ENCODE measurements around the gene DUSP10.

Gene DUSP10

DNA sequence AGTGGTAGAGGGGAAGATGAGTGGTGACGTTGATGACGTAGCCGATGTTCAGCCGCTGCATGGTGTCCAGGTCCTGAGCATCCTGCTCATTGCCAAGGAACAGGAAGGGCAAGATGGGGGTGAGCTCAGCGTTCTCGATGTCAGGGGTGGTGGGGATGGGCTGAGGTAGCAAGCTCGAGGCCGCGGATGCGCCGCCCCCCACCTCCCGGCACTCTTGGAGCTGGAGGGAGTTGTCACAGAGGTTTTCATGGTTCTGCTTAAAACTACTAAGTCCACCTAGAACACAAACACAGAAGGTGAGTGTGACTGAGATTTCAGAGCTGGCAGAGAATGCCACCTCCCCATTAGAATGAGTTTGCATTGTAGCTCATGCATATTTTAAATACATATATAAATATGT lies 35.7 kb downstream of the DUSP10 start:
- no peak for TF ChIP-seq ZFX (IDR thresholded peaks at IDR 0.05; ENCODE audit: borderline replicate concordance)
- TF ChIP-seq, protein P1, sequence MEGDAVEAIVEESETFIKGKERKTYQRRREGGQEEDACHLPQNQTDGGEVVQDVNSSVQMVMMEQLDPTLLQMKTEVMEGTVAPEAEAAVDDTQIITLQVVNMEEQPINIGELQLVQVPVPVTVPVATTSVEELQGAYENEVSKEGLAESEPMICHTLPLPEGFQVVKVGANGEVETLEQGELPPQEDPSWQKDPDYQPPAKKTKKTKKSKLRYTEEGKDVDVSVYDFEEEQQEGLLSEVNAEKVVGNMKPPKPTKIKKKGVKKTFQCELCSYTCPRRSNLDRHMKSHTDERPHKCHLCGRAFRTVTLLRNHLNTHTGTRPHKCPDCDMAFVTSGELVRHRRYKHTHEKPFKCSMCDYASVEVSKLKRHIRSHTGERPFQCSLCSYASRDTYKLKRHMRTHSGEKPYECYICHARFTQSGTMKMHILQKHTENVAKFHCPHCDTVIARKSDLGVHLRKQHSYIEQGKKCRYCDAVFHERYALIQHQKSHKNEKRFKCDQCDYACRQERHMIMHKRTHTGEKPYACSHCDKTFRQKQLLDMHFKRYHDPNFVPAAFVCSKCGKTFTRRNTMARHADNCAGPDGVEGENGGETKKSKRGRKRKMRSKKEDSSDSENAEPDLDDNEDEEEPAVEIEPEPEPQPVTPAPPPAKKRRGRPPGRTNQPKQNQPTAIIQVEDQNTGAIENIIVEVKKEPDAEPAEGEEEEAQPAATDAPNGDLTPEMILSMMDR (IDR thresholded peaks at IDR 0.05): no peak
- no peak overlapping the region for H3K27ac ChIP-seq

- H3K27ac ChIP-seq: no peak overlapping the region
- no peak for TF ChIP-seq ZFX (IDR thresholded peaks at IDR 0.05; ENCODE audit: borderline replicate concordance)
- TF ChIP-seq, protein P1 (IDR thresholded peaks at IDR 0.05): no peak
Measured at GRCh38 chr1:221704306-221704705, 37.6 kb downstream of the DUSP10 start.

GRCh38 chr1:221701570-221702186 lies 40.2 kb downstream of the DUSP10 start:
- no peak overlapping the region for H3K27ac ChIP-seq
- TF ChIP-seq ZFX (IDR thresholded peaks at IDR 0.05; ENCODE audit: borderline replicate concordance): no peak
- TF ChIP-seq, protein P1 (IDR thresholded peaks at IDR 0.05): no peak

GRCh38 chr1:221700948-221701347 lies 40.9 kb downstream of the DUSP10 start:
- TF ChIP-seq ZFX (IDR thresholded peaks at IDR 0.05; ENCODE audit: borderline replicate concordance): no peak
- TF ChIP-seq, protein P1 (IDR thresholded peaks at IDR 0.05): no peak
- no peak overlapping the region for H3K27ac ChIP-seq

- H3K27ac ChIP-seq: no peak overlapping the region
- TF ChIP-seq, protein P1 (IDR thresholded peaks at IDR 0.05): no peak
- no peak for TF ChIP-seq ZFX (IDR thresholded peaks at IDR 0.05; ENCODE audit: borderline replicate concordance)
Measured at GRCh38 chr1:221700536-221700935, 41.4 kb downstream of the DUSP10 start.

GRCh38 chr1:221699978-221700519 lies 41.8 kb downstream of the DUSP10 start:
- H3K27ac ChIP-seq: no peak overlapping the region

GRCh38 chr1:221699577-221699976 lies 42.3 kb downstream of the DUSP10 start:
- TF ChIP-seq, protein P1 (IDR thresholded peaks at IDR 0.05): no peak
- TF ChIP-seq ZFX (IDR thresholded peaks at IDR 0.05; ENCODE audit: borderline replicate concordance): no peak
- no peak overlapping the region for H3K27ac ChIP-seq

More at GRCh38 chr1:221699978-221700519, 41.8 kb downstream of the DUSP10 start:
- TF ChIP-seq ZFX (IDR thresholded peaks at IDR 0.05; ENCODE audit: borderline replicate concordance): no peak
- TF ChIP-seq, protein P1 (IDR thresholded peaks at IDR 0.05): no peak
